Left hindlimb (tissue), 1 donor: Measurements from ENCODE around the gene POLR2J2.
"Not testable (repeated sequence)": the region's sequence is repeated elsewhere in the genome, so short reads cannot be mapped to it uniquely, and the experiment has no call there.

Experiments used
- DNase-seq: peaks from one replicate; pipeline ENCODE4 v3.0.0-alpha.2; 2018

POLR2J2 gene

GRCh38 chr7:102667523-102667922, 3.9 kb downstream of the POLR2J2 start:
- DNase-seq: not testable (repeated sequence)

GRCh38 chr7:102666850-102667249, 4.6 kb downstream of the POLR2J2 start:
- DNase-seq: not testable (repeated sequence)

DNA sequence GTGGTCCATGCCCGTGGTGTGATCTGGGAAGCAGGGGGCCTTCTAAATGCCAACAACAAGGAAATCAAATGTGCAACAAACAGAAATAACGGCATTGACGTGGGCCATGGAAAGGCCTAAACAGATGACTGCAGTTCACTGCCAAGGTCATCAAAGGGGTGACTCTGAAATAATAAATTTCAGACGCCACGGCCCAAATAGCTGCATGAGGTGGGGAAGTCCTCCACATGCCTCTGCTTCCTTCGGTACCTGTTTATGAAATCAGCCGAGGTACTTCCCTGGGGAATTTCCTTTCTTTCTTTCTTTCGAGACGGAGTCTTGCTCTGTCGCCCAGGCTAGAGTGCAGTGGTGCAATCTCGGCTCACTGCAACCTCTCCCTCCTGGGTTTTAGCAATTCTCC, 6.7 kb downstream of the POLR2J2 start:
- DNase-seq: not testable (repeated sequence)

GRCh38 chr7:102649924-102650323, 21.5 kb downstream of the POLR2J2 start, which contains the start of gene SPDYE2B:
TSS of gene SPDYE2B (plus strand) at chr7:102650319. CDS start at chr7:102652349, 2,030 bp downstream.
- DNase-seq: not testable (repeated sequence)

DNA sequence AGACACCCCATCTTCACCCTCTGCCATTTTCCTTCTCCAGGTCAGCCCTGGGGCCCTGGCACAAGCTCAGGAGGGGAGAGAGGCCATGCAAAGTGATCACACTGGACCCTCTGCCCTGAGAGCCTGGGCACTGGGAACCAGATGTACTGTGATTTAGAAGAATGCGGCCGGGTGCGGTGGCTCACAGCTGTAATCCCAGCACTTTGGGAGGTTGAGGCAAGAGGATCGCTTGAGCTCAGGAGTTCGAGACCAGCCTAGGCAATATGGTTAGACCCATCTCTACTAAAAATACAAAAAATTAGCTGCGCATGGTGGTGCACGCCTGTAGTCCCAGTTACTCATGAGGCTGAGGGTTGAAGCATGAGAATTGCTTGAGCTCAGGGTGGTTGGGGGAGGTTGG, 23.6 kb downstream of the POLR2J2 start:
- DNase-seq: not testable (repeated sequence)

DNA sequence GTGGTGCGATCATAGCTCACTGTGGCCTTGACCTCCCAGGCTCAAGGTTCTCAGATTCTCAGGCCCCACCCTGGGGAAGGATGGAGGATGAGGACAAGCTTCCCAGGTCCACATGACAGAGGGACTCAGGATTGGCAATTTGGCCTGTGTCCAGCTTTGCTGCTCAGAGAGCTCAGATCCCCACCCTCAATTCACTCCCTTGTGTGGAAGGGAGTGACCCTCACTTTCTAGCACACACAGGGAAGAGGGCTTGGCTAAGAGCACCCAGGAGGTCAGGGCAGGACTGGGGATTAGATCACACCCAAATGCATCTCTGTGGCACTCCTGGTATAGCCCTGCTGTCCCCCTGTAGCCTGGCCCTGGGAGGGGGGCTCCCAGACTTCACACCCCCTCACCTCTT, 28.1 kb downstream of the POLR2J2 start:
- DNase-seq: not testable (repeated sequence)

DNA sequence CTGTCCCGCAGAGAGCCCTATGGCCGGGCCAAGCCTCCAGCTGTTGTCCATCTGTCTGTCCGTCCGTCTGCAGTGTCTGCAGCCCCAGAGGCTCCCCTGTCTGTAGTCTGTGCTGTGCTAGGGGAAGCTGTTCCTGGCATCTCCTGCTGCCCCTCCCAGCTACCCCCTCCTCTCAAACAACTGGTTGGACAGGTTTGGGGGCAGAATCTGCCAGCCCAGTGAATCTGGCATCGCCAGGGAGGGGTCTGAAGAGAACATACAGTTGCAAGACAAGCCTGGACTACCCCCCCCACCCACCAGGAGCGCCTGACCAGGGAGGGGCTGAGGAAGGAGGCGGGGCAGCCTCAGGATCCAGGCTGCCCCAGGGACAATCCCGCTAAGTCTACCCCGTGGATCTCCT, 28.8 kb downstream of the POLR2J2 start, which contains the start of gene UPK3BL1:
TSS of gene UPK3BL1 (minus strand) at position 101 of the 400 bp plus-strand sequence. CDS start at position 51, 50 bp downstream.
- not testable (repeated sequence) for DNase-seq

- not testable (repeated sequence) for DNase-seq
These were observed 32.6 kb downstream of the POLR2J2 start for GRCh38 chr7:102638848-102639247.

- not testable (repeated sequence) for DNase-seq
These were observed 34.5 kb downstream of the POLR2J2 start for GRCh38 chr7:102636956-102637355.

DNA sequence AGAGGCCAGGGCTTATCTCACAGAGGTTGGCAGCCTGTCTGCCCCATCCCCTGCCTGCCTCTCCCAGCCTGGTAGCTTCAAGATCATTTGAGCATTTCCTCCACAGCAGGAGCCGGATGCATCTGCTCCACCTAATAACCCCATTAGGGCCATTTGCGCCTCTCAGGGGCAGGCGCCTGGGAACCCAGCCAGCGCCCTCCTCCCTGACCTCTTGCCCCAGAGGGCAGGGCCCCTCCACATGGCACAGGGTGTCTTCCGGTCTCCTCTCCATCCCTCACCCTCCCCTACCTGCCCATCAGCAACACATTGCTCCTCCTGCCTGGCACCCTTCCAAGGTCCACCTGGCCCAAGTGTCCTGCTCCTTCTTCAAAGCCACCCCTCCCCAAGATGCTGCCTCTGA, 36.1 kb downstream of the POLR2J2 start:
- not testable (repeated sequence) for DNase-seq

- DNase-seq: not testable (repeated sequence)
These were observed 37.2 kb downstream of the POLR2J2 start for GRCh38 chr7:102634299-102634698.

GRCh38 chr7:102630622-102631021, 40.8 kb downstream of the POLR2J2 start:
- DNase-seq: not testable (repeated sequence)

DNA sequence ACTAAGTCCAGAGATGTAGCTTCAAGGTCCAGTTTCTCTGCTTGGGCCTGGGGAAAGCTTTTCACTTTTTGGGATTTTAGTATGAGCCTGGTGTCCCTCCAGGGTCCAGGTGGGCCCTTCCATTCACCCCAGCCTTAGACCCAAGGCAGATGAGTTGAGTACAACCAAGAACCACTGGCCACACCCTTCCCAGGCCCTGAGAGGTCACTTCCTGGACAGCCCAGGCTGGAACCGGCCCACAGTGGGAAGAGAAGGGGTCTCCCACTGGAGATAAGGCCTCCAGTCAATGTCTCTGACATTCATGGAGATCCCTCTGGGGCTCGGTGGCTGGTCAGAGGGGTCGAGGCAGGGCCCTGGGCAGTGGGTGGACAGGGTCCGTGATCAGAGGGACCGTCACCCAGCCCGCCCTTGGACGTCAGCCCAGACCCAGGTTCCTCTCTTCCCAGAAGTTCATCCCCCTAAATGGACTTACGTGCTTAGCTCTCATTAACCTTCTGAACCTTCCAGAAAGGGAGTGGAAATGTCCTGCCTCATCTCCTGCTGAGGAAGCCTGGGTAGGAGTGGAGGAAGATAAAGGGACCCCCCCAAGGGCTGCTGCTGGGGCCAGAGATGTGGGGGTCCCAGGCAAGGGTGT, 44.1 kb downstream of the POLR2J2 start:
- not testable (repeated sequence) for DNase-seq

DNA sequence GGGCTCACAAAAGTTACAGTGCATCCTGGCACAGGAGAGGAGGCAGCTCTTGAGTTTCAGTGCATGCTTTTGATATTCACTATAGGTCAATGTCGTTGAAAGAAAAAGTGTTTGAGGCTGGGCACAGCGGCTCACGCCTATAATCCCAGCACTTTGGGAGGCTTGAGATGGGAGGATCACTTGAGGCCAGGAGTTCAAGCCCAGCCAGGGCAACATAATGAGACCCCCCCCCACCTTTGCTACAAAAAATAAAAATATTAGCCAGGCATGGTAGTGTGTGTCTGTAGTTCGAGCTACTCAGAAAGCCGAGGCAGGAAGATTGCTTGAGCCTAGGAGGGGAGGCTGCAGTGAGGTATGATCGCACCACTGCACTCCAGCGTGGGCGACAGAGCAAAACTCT, 53.3 kb downstream of the POLR2J2 start:
- DNase-seq: not testable (repeated sequence)

- peak; percentile 72 for DNase-seq
These were observed 54.8 kb downstream of the POLR2J2 start, which contains the start of gene RASA4 for GRCh38 chr7:102616507-102617125. TSS of gene RASA4 (minus strand) at chr7:102616756. CDS start at chr7:102616689, 67 bp downstream.
